ENCODE data around the gene CLCNKA.

GRCh38 chr1:16051039-16051438, 29.2 kb downstream of the CLCNKA start:
- TF ChIP-seq CTCF (IDR thresholded peaks at IDR 0.05): no peak
- no peak for TF ChIP-seq POLR2A (IDR thresholded peaks at IDR 0.05)

Measured in testis (tissue), 2 donors.